Measurements from ENCODE around the gene PSMD13.

Gene PSMD13

DNA sequence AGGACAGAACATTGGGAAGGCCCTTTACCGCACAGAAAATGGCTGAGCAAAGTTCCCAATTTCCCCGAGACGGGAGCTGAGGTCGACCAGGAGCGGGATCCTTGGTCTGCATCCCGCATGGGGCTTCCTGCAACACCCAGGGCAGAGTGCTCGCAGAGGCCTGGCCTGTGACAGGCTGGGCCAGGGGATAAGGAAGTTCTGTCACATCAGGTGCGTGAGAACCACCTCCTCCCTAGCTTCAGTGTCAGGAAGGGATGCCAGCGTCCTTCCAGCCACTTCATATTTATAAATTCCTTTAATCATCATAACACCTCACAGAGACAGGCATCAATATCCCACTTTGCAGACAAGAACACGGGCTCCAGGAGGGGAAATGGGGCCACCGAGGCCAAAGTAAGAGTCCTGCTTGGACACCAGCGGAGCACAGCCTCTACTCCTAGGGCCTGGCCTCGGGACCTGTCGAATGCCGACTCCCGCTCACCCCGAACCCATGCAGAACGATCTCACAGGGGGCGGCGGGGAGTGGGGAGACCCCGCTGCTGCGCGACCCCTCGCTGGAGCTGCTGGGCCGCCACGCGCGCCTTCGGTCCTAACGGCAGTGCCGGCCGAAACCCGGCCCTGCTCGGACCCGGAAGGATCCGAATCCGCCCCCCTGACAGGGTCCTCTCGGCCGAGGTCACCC, 30.1 kb upstream of the PSMD13 start:
- no peak for TF ChIP-seq SUZ12 (IDR thresholded peaks at IDR 0.05; ENCODE audit: extremely low read depth, insufficient read depth, insufficient read length)
- no peak for TF ChIP-seq YY1 (IDR thresholded peaks at IDR 0.05; ENCODE audit: insufficient read depth, insufficient read length)
- no peak for TF ChIP-seq ZNF274 (IDR thresholded peaks at IDR 0.05; ENCODE audit: low read depth, low read length)
- no peaks in the 10 kb centered on the region for H3K27me3 ChIP-seq (ENCODE audit: insufficient read depth, insufficient read length)
- no peak for DNase-seq (ENCODE audit: low read depth, low spot score)
- H3K36me3 ChIP-seq (ENCODE audit: insufficient read depth, insufficient read length, low read length) = peaks cover 70% of the 10 kb centered on the region
- H3K4me1 ChIP-seq (ENCODE audit: insufficient read depth, insufficient read length) = peaks cover 27% of the 10 kb centered on the region
- H3K4me3 ChIP-seq (ENCODE audit: insufficient read length, low read depth) = peak overlapping the region; percentile 85
- H3K9me3 ChIP-seq (ENCODE audit: insufficient read depth, low read length) = no peaks in the 10 kb centered on the region
- H3K9ac ChIP-seq (ENCODE audit: insufficient read length, low read depth) = peak overlapping the region; percentile 93

DNA sequence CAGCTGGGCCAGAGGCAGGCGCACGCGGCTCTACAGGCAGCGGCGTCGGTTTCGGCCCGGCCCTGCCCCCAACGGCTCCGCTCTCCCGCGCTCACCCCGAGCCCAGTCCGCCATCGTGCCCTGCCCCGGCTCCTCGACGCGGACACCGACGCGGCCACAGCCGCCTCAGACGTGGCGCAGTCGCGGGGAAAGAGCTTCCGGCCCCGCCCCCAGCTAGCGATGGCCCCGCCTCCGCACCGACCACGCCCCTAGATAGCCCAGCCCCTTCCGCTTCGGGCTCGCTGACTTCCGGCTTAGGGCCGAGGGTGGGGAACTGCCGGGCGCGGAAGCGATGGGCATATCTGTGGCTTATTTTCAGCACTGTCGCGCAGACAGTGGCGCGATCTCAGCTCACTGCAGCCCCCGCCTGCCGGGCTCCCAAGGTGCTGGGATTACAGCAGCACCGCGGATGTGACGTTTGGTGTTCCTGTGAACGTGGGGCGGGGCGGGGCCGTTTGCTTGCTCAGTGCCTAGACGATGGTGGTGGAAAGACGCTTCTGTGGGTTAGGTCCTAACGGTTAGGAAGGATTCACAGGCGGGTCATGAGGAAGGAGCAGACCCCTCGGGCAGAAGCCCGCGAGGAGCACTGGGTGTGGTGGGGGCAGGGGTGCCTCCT, 29.4 kb upstream of the PSMD13 start, which contains the start of the genes BET1L and RIC8A:
Gene BET1L (minus strand): TSS at position 192 of the 655 bp plus-strand sequence. CDS start 78 bp downstream, at position 114.
Gene RIC8A (plus strand): TSS at position 501 of the 655 bp plus-strand sequence. CDS start 1,147 bp downstream, outside the sequence.
- no peak for TF ChIP-seq SUZ12 (IDR thresholded peaks at IDR 0.05; ENCODE audit: extremely low read depth, insufficient read depth, insufficient read length)
- no peaks in the 10 kb centered on the region for H3K9me3 ChIP-seq (ENCODE audit: insufficient read depth, low read length)
- no peaks in the 10 kb centered on the region for H3K27me3 ChIP-seq (ENCODE audit: insufficient read depth, insufficient read length)
- peak; percentile 93 for DNase-seq (ENCODE audit: low read depth, low spot score)
- H3K9ac ChIP-seq (ENCODE audit: insufficient read length, low read depth) = peak within 1 kb of the TSS; percentile 93
- H3K4me3 ChIP-seq (ENCODE audit: insufficient read length, low read depth) = peak within 1 kb of the TSS; percentile 85
- H3K36me3 ChIP-seq (ENCODE audit: insufficient read depth, insufficient read length, low read length) = peaks cover 71% of the 10 kb centered on the region
- H3K4me1 ChIP-seq (ENCODE audit: insufficient read depth, insufficient read length) = peaks cover 27% of the 10 kb centered on the region

DNA sequence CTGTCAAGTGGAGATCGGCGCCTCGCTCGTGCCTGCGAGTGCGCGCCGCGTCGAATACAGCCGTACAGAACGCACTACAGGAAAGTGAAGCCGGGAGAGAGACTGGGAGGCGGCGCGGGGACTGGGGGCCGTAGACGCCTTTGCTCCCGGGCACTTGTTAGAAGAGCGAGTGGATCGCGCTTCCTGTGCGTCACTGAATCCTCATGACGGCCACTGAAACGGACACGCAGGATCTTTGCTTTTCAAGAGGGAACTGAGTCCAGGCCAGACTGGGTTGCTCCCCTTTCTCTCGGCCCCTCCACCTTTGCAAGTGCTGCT, 29.0 kb upstream of the PSMD13 start:
- Histone ChIP-seq H3K9ac (ENCODE audit: insufficient read length, low read depth) (peak overlapping the region; percentile 93), H3K36me3 (ENCODE audit: insufficient read depth, insufficient read length, low read length) (peaks cover 72% of the 10 kb centered on the region), H3K4me3 (ENCODE audit: insufficient read length, low read depth) (peak overlapping the region; percentile 85), H3K27me3 (ENCODE audit: insufficient read depth, insufficient read length) (no peaks in the 10 kb centered on the region), H3K4me1 (ENCODE audit: insufficient read depth, insufficient read length) (peaks cover 28% of the 10 kb centered on the region), H3K9me3 (ENCODE audit: insufficient read depth, low read length) (no peaks in the 10 kb centered on the region)
- no peak for DNase-seq (ENCODE audit: low read depth, low spot score)
- TF ChIP-seq SUZ12 (IDR thresholded peaks at IDR 0.05; ENCODE audit: extremely low read depth, insufficient read depth, insufficient read length) = no peak
- TF ChIP-seq ZNF274 (IDR thresholded peaks at IDR 0.05; ENCODE audit: low read depth, low read length) = no peak
- TF ChIP-seq YY1 (IDR thresholded peaks at IDR 0.05; ENCODE audit: insufficient read depth, insufficient read length) = no peak

- Histone ChIP-seq H3K9ac (ENCODE audit: insufficient read length, low read depth) (peak overlapping the region; percentile 93), H3K4me1 (ENCODE audit: insufficient read depth, insufficient read length) (peaks cover 30% of the 10 kb centered on the region), H3K27me3 (ENCODE audit: insufficient read depth, insufficient read length) (no peaks in the 10 kb centered on the region), H3K36me3 (ENCODE audit: insufficient read depth, insufficient read length, low read length) (peaks cover 72% of the 10 kb centered on the region), H3K9me3 (ENCODE audit: insufficient read depth, low read length) (no peaks in the 10 kb centered on the region), H3K4me3 (ENCODE audit: insufficient read length, low read depth) (peak overlapping the region; percentile 85)
- DNase-seq (ENCODE audit: low read depth, low spot score) = peak; percentile 50
- TF ChIP-seq YY1 (IDR thresholded peaks at IDR 0.05; ENCODE audit: insufficient read depth, insufficient read length) (no peak), ZNF274 (IDR thresholded peaks at IDR 0.05; ENCODE audit: low read depth, low read length) (no peak), SUZ12 (IDR thresholded peaks at IDR 0.05; ENCODE audit: extremely low read depth, insufficient read depth, insufficient read length) (no peak)
Measured at GRCh38 chr11:208181-208916, 28.4 kb upstream of the PSMD13 start.

GRCh38 chr11:208917-209260, 27.9 kb upstream of the PSMD13 start:
- H3K4me1 ChIP-seq (ENCODE audit: insufficient read depth, insufficient read length) = peaks cover 26% of the 10 kb centered on the region
- H3K4me3 ChIP-seq (ENCODE audit: insufficient read length, low read depth) = peak overlapping the region; percentile 85
- no peaks in the 10 kb centered on the region for H3K27me3 ChIP-seq (ENCODE audit: insufficient read depth, insufficient read length)
- H3K36me3 ChIP-seq (ENCODE audit: insufficient read depth, insufficient read length, low read length) = peaks cover 72% of the 10 kb centered on the region
- no peaks in the 10 kb centered on the region for H3K9me3 ChIP-seq (ENCODE audit: insufficient read depth, low read length)
- TF ChIP-seq SUZ12 (IDR thresholded peaks at IDR 0.05; ENCODE audit: extremely low read depth, insufficient read depth, insufficient read length) (no peak), YY1 (IDR thresholded peaks at IDR 0.05; ENCODE audit: insufficient read depth, insufficient read length) (no peak)
- no peak for DNase-seq (ENCODE audit: low read depth, low spot score)
- peak overlapping the region; percentile 93 for H3K9ac ChIP-seq (ENCODE audit: insufficient read length, low read depth)

DNA sequence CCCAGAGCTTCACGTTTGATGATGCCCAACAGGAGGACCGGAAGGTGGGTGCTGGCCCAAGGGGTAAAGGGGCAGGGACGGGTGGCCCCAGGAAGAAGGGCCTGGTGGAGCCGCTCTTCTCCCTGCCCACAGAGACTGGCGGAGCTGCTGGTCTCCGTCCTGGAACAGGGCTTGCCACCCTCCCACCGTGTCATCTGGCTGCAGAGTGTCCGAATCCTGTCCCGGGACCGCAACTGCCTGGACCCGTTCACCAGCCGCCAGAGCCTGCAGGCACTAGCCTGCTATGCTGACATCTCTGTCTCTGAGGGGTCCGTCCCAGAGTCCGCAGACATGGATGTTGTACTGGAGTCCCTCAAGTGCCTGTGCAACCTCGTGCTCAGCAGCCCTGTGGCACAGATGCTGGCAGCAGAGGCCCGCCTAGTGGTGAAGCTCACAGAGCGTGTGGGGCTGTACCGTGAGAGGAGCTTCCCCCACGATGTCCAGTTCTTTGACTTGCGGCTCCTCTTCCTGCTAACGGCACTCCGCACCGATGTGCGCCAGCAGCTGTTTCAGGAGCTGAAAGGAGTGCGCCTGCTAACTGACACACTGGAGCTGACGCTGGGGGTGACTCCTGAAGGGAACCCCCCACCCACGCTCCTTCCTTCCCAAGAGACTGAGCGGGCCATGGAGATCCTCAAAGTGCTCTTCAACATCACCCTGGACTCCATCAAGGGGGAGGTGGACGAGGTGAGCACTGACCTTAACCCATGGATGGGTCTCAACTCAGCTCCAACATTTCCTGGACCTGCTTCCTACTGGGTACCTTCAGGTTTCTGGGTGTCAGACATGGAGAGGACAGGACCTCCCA, 27.3 kb upstream of the PSMD13 start:
- DNase-seq (ENCODE audit: low read depth, low spot score) = no peak
- no peaks in the 10 kb centered on the region for H3K9me3 ChIP-seq (ENCODE audit: insufficient read depth, low read length)
- no peaks in the 10 kb centered on the region for H3K27me3 ChIP-seq (ENCODE audit: insufficient read depth, insufficient read length)
- peaks cover 28% of the 10 kb centered on the region for H3K4me1 ChIP-seq (ENCODE audit: insufficient read depth, insufficient read length)
- TF ChIP-seq SUZ12 (IDR thresholded peaks at IDR 0.05; ENCODE audit: extremely low read depth, insufficient read depth, insufficient read length) (no peak), YY1 (IDR thresholded peaks at IDR 0.05; ENCODE audit: insufficient read depth, insufficient read length) (no peak), ZNF274 (IDR thresholded peaks at IDR 0.05; ENCODE audit: low read depth, low read length) (no peak)
- H3K4me3 ChIP-seq (ENCODE audit: insufficient read length, low read depth) = peak overlapping the region; percentile 85
- peak overlapping the region; percentile 92 for H3K9ac ChIP-seq (ENCODE audit: insufficient read length, low read depth)
- H3K36me3 ChIP-seq (ENCODE audit: insufficient read depth, insufficient read length, low read length) = peaks cover 72% of the 10 kb centered on the region

Measured in NT2/D1 (cell line).